Non-pigmented ciliary epithelial cell (primary cell): ENCODE measurements around the gene PTPN23.
A peak's percentile ranks its signal among the peaks of the same experiment; 100 is the strongest.
"Not testable (repeated sequence)": the region's sequence is repeated elsewhere in the genome, so short reads cannot be mapped to it uniquely, and the experiment has no call there.

ENCODE experiments used
- DNase-seq: peaks from one replicate; pipeline ENCODE4 v3.0.0-alpha.2; 2010; ENCODE audit warnings: low read depth

The PTPN23 gene

GRCh38 chr3:47380601-47381316 lies at the start of gene PTPN23:
PTPN23 (plus strand) TSS chr3:47381021; CDS start chr3:47381097, 76 bp downstream.
- DNase-seq = peak; percentile 89

GRCh38 chr3:47333907-47334306 lies 46.9 kb upstream of the PTPN23 start:
- DNase-seq = no peak

- no peak for DNase-seq
Observed at GRCh38 chr3:47337656-47338055, 43.2 kb upstream of the PTPN23 start.

DNA sequence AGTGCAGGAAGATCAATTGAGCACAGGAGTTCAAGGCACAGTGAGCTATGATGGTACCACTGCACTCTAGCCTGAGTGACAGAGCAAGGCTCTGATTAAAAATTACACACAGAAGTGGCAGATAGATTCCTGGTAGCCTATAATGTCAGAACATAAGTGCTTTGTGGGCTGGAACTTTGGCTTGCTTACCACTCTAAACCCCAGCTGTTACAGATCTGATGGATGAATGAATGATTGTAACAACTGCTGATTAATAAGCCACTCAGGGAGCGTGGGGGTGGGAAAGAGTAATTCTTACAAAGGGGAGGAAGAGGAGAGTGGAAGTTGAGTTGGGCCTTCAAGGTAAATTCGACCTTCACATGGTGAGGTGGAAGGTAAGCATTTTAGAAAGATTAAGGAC lies 40.9 kb upstream of the PTPN23 start:
- DNase-seq = no peak

- no peak for DNase-seq
Observed at GRCh38 chr3:47340866-47341265, 40.0 kb upstream of the PTPN23 start.

DNA sequence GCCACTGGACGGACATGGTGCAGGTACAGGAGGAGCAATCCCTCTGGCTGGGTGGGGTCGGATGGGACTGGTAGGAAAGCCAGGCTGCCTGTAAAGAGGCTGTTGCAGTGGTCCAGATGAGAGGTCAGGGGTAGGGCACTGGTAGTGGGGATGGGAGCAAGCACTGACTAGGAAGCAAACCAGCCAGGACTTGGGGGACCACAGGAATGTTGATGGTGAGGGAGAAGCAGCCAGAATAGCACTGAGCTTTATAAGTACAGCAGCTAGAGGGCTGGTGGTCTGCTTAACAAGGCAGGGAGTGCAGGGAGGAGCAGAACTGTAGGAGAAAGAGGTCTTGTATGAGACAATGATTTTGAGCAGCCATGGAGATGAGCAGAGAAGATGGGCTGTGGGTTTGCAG lies 38.7 kb upstream of the PTPN23 start:
- no peak for DNase-seq

GRCh38 chr3:47342812-47343211 lies 38.0 kb upstream of the PTPN23 start:
- DNase-seq = no peak

GRCh38 chr3:47343471-47343971 lies 37.3 kb upstream of the PTPN23 start:
- DNase-seq = no peak

DNA sequence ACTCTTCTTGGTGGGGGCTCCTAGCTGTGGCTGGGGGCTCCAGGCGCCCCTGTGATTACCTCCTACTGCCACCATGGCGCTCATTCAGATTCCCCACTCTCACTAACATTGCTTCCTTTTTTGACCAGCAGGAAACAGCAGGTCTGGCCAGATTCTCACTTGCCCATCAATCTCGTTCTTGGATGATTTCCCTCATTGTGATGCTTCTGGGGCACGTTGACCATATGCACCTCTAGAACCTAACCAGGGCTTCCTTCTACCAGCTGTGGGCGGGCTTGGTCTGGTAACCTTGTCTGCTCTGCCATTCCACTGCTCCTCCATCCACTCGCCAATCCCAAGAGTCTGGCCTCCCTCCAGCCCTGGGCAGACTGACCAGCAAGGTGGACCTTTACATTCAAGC lies 35.9 kb upstream of the PTPN23 start:
- no peak for DNase-seq

GRCh38 chr3:47347217-47347801 lies 33.5 kb upstream of the PTPN23 start:
- no peak for DNase-seq

GRCh38 chr3:47348411-47349154 lies 32.2 kb upstream of the PTPN23 start:
- no peak for DNase-seq

DNA sequence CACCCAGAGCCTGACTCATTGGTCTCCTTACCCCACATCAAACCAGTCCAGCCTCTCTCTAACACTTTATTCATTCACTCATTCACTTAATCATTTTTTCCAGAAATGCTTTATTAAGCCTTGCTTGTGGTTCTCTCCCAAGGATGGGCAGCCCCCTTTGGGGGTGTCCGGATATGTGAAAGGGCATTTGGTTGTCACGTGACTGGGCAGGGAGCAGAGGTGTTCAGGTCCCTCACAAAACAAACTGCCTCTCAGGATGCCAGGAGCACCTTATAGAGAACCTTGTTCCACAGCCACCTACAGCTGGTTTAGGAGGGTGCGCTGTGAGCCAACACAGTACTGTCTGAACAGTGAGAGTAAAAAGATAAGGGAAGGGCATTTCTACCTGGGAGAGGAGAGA lies 25.8 kb upstream of the PTPN23 start:
- DNase-seq = no peak

GRCh38 chr3:47356201-47356600 lies 24.6 kb upstream of the PTPN23 start:
- no peak for DNase-seq

DNA sequence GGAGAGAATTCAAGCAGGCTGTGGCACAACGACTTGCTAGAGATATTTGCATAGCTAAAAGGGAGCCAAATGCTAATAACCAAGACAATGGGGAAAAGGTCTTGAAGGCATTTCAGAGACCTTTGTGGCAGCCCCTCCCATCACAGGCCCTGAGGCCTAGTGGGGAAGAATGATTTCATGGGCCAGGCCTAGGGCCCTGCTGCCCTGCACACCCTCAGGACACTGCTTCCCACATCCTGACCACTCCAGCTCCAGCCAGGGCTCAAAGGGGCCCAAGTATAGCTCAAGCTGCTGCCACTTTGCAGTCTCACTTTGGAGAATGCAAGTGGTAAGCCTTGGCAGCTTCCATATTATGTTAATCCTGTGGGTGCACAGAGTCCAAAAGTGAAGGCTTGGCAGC lies 21.5 kb upstream of the PTPN23 start:
- DNase-seq = no peak

DNA sequence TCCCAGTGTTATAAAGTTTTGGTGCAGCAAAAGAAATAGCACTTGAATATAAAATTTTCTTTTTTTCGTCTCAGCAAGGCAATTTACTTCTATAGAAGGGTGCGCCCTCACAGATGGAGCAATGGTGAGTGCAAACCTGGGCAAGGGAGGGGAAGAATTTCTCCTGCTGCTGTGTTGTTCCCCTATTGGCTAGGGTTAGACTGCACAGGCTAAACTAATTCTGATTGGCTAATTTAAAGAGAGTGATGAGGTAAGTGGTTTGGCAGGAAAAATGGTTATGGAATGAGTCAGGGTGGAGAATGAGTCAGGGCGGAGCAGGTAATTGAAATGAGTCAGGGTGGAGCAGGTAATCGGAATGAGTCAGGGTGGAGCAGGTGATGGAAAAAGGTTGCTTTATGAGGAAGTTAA lies 20.7 kb upstream of the PTPN23 start:
- DNase-seq = not testable (repeated sequence)

DNA sequence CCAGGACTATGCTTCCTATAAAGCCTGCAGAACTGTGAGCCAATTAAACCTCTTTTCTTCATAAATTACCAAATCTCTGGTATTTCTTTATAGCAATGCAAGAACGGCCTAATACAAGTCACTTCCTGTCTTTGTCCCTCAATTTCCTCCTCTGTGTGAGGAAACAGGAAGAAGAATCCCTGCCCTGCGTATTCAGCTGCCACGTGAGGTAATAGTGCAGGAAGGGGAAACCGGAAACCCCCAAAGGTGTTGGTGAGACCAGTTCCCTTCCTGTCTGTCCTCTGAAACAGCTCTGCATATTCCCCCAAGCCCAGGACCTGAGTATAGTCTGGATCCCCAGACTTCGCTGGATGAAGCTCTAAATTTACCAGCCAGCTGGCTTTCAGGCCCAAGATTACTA lies 18.1 kb upstream of the PTPN23 start:
- no peak for DNase-seq

- no peak for DNase-seq
Observed at GRCh38 chr3:47365213-47366153, 15.3 kb upstream of the PTPN23 start.

- DNase-seq = no peak
Observed at GRCh38 chr3:47366833-47367232, 14.0 kb upstream of the PTPN23 start.

GRCh38 chr3:47367631-47368030 lies 13.2 kb upstream of the PTPN23 start:
- DNase-seq = no peak

GRCh38 chr3:47370020-47370419 lies 10.8 kb upstream of the PTPN23 start:
- DNase-seq = not testable (repeated sequence)

DNA sequence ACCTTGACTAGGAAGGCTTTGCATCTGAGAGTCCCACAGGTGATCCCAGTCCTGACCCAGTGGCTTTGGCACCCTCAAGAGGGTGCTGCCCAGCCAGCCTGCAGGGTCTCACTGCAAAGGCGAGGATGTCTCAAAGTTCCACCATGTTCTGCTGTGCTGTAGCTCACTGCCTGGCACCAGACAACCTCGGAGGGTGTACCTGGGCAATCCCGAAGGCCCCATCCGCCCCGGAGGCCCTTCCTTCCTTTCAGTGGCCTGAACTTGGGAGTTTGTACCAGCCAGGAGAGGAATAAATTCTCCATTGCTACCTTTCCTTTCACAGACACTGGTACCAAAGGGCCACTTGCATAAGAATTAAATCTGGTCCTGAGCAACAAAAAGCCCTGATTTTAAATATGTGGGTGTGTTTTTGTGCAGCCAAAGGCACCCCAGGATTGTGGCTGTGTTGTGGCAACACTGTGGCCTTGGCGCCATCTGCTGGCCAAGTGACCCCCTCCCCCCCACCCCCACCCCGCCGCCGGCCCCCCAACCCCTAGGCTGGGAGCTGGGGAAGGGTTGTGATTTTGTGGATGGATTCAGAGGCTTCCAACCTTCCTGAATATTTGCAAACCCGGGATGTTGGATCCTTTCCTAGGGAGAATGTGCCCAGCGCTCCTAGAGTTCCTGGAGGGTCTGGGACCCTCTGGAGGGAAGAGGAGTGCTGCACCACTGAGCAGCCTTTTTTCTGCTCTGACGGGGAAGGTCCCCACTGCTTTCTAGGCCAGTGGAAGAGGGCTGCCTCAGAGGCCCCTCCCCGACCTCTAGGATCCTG lies 9.7 kb upstream of the PTPN23 start:
- no peak for DNase-seq
